T-helper 2 cell treated with Interferon-gamma antibody and Interleukin-4, amounts not matched to agents 100 ng/mL and 5 ng/mL, for 36 hours (primary cell): ENCODE results near the gene SMIM24. TPM values are rescaled to one million over a fixed set of nuclear protein-coding genes. Genes with fewer than 3 reads are reported as not detected.
"Not testable (repeated sequence)": the region's sequence is repeated elsewhere in the genome, so short reads cannot be mapped to it uniquely, and the experiment has no call there.

Experiments used
- intact Hi-C: fragments of 100-400 bp; cut with micrococcal nuclease; formaldehyde crosslinking; loops from one replicate; pipeline ENCODE4 v1.15.1; 2023
- total RNA-seq: library from RNA; stranded (reverse); gene quantifications from 2 replicates; pipeline ENCODE4 v1.2.3, GENCODE V29; 2022

SMIM24 gene
- 1.3 and 1.5 TPM in 2 replicates for total RNA-seq

DNA sequence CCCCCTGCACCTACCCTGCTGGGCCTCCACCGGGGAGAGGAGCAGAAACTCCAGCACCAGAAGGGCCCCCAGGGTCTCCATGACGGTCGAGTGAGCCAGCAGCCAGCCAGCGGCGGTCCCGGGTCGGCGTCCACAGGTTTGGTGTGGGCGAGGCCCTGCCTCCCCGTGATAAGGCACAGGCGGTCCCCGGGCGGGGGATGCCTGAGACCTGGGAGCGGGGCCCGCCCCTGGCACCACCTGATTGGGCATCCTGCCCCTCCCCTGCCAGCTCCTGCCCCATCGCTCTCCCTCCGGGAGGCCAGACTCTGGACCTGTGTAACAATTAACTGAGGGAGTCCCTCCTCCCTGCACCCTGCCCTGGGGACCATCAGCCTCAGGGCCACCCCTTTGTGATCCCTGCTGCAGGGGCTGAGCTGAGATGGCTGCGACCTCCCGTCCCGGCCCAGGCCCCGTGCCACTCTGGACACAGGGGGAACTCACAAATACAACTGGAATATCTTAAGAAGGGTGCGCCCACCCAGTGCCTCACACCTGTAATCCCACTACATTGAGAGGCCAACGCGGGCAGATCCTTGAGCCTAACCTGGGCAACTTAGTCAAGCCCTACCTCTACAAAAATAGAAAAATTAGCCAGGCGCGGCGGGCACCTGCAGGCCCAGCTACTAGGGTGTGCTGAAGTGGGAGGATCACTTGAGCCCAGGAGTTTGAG lies at the start of gene SMIM24:
TSS of gene SMIM24 (minus strand) at position 143 of the 709 bp plus-strand sequence. CDS start at position 81, 62 bp downstream.
- intact Hi-C loops = no loop called here

DNA sequence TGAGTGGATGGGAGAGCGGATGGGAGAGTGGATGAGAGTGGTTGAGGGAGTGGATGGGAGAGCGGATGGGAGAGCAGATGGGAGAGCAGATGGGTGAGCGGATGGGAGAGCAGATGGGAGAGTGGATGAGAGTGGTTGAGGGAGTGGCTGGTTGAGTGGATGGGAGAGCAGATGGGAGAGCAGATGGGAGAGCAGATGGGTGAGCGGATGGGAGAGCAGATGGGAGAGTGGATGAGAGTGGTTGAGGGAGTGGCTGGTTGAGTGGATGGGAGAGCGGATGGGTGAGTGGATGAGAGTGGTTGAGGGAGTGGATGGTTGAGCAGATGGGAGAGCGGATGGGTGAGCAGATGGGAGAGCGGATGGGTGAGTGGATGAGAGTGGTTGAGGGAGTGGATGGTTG lies 49.0 kb upstream of the SMIM24 start:
- intact Hi-C loops = not testable (repeated sequence)

DNA sequence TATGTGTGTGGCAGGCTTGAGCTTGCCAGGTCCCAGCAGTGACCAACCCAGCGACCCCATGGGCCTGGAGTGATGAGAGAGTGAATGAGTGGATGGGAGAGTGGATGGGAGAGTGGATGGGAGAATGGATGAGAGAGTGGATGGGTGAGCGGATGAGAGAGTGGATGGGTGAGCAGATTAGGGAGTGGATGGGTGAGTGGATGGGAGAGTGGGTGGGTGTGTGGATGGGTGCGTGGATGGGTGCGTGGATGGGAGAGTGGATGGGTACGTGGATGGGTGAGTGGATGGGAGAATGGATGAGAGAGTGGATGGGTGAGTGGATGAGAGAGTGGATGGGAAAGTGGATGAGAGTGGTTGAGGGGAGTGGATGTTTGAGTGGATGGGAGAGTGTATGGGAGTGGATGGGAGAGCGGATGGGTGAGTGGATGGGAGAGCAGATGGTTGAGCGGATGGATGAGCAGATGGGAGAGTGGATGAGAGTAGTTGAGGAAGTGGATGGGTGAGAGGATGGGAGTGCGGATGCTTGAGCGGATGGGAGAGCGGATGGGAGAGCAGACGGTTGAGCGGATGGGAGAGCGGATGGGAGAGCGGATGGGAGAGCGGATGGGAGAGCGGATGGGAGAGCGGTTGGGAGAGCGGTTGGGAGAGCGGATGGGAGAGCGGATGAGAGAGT lies 48.4 kb upstream of the SMIM24 start:
- intact Hi-C loops = no loop called here

DNA sequence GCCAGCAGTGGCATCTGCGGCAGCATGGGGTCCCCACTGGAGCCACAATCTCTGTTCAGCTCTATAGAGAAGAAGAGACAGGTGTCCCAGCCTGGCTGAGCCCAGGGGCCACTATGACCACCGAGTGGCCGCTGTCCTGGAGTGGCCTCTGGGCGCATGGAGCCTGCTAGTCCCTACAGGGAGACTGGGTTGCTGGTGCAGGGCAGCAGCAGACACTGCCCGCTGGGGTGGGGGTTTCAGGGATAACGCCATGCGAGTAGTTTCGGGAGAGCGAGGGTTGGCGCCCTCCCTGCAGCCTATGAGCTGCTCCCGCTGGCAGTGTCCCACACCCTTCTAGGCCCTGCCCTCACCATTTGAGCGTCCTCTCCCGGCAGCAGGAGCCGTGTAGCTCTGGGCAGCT lies 47.8 kb upstream of the SMIM24 start:
- intact Hi-C loops = no loop called here

DNA sequence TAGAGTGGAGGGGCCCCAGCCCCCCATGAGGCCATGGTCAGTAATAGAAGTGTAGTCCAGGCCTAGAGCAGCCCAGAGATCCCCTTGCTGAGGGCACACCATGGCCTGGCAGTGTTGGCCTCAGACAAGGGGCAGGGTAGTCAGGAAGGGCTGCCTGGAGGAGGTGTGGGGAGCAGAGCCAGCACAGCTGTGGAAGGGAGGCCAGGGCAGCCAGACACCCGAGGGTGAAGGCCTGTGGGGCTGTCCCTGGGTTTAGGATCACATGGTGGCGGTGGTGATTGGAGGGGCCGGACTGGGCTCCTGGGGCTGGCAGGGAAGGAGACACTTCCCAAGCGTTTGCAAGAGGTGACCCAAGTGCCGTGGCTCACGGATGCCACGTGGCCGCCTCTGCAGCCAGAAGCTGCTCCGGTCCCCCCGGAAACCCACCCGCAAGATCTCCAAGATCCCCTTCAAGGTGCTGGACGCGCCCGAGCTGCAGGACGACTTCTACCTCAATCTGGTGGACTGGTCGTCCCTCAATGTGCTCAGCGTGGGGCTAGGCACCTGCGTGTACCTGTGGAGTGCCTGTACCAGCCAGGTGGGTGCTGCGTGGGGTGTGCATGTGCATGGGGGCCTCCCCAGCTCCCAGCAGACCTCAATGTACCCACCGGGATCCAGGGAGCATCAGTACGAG lies 47.0 kb upstream of the SMIM24 start:
- intact Hi-C loops = no loop called here

DNA sequence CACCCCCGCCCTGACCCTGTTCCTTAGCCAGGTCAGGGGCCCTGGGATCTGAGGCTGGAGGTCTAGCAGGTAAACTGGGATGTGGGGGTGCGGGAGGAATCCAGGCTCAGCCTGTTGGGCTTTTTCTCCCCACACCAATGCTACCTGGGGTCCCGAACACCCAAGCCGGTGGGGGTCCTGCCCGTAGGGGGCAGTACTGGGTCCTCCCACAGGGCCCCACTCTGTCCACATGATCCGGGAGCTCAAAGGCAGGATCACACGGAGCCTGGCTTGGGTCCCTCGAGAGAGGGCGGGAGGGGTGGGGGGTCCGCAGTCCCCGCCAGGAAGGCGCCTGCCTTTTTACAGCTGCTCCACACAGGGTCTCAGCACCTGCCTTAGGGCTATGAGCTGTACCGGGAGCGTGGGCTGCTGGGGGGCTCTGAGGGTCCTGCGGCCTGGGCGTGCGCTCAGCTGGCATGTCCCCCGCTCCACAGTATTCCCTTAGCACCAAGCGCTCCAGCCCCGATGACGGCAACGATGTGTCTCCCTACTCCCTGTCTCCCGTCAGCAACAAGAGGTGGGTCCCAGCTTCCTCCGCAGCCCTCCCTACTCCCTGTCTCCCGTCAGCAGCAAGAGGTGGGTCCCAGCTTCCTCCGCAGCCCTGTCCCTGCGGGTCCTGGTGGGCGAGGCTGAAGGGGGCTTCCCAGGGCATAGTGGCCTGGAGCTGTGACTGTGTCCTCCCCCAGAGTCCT lies 46.3 kb upstream of the SMIM24 start:
- intact Hi-C loops = no loop called here

DNA sequence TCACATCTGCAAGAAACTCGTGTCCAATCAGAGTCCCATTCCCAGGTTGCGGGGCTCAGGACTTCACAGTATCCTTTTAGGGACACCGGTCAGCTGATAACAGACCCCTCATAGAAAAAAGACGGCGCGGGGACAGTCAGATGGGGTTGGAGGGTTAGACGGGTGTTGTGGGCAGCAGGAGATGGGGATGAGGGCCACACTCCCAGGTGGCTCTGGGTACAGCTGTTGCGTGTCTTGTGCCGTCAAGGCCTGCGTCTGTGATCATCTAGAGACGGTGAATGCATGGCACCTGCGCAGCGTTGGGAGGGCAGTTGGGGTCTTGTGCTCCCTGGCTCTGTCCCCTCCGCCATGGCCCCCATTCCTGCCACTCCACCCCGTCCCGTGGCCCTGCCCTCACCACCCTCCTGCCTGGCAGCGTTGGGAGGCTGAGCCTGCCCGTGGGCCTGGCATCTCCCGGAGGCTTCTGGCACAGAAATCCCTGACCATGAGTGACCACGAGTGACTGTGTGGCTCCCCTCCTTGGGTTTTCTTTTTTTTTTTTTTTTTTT lies 44.7 kb upstream of the SMIM24 start:
- intact Hi-C loops = no loop called here

DNA sequence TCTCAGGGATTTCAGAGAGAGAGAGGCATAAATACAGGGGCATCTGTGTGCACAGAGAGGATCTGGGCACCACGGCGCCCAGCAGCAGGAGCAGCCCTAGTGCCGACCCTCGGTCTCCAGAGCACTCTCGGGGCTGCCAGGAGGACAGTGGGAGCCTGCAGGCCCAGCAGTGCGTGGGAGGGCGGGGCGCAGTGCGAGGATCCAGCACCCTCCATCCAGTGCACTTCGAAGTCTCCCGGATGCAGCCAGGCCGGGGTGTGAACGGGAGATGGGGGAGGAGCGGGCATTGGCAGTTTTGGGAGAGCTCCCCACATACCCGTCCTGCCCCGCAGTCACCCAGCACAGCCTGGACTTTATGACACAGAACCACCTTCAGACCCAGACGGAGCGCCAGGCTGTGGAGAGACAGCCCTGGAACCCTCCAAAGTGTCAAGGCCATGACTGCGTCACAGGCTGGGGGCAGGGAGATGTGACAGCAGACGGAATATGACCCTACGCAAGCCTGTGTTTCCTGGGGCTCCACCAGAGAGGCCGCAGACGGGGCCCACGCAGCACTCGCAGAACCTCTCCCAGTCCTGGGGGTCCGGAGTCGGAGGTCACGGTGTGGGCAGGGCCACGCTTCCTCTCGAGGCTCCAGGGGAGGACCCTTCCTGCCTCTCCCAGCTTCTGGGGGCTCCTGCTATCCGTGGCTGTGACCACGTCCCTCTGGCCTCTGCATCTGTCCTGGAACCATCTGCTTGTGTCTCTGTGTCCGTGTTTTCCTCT lies 43.9 kb upstream of the SMIM24 start:
- intact Hi-C loops = no loop called here

DNA sequence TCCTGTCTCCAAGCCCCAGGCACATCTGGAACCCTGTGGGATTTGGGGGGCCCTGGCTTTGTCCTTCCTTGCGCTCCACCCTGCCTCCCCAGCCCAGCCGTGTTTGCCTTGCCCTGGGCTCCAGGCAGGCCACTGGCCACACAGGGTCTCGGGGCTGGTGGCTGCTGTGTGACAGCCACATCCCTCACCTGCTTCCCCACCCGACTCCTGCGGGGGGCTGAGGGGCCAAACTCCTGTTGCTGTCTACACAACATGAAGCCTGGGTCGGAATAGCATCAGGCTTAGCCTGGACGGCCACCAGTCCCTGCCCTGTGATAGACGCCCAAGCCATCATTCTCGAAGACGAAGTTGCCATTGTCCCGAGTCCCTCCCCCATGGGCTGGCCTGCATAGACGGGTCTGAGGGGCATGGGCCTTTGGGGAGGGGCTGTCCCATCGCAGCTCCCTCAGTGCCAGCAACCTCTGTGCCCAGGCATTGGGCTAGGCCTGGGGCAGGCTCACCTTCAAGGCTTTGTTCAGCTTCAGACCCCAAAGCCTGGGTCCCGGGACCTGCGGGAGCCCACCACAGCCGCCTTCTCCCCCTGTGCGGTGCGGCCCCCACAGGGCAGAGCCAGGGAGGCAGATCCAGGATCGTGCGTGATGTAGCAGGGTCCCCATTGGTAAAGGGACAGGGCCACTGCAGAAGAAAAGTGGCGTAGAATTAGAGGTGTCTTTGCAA lies 43.2 kb upstream of the SMIM24 start:
- intact Hi-C loops = no loop called here

DNA sequence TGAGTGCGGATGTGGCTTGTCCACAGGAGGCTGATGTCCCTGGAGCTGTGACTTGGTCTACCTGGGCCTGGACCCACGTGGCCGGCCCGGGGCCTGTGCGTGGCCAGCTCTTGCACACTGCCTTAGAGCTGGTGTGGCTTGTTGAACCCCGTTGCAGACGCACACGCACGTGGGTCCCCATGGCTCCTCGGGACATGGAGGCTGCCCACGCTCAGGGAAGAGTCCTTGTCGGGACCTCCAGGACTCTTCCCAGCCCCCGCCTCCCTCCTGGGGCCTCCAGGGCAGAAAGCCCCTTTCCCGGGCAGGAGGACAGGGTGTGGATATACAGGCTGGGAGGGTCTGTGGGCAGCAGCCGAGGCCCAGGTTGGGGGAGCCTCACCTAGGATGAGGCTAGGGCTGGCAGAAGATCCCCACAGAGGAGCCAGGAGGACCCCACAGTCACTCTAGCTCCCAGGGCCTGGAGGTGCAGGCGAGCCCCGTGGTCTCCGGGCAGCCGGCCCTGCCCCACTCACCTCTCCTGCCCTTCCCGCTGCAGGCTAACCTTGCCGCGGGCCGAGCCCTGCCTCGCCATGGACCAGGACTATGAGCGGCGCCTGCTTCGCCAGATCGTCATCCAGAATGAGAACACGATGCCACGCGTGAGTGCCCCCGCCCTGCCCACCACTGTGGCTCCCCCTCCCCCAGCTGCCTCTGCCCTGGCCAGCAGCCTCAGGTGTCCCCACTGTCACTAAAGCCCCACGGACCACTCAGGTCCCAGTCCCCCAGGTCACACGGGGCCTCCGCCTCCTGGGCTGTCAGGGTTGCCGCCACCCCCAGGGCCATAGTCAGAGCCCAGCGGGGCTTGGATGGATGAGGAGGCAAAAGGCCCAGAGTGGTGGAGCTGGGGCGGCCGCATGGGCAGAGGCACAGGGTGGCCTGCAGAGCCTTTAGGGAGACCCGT lies 42.4 kb upstream of the SMIM24 start:
- intact Hi-C loops = no loop called here

DNA sequence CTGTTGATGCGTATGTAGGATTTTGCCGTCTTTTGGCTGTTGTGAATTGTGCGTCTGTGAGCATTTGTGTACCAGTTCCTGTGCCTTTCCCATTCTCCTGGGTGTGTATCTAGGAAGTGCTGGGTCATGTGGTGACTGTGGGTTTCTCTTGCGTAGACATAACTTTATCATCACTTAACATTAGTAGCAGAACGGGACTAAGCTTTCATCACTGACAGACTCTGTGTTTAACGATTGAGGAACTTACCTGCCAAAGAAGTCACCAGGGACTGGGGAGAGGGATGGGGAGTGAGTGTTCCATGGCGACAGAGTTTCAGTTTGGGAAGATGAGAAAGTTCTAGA lies 40.8 kb upstream of the SMIM24 start:
- intact Hi-C loops = no loop called here

DNA sequence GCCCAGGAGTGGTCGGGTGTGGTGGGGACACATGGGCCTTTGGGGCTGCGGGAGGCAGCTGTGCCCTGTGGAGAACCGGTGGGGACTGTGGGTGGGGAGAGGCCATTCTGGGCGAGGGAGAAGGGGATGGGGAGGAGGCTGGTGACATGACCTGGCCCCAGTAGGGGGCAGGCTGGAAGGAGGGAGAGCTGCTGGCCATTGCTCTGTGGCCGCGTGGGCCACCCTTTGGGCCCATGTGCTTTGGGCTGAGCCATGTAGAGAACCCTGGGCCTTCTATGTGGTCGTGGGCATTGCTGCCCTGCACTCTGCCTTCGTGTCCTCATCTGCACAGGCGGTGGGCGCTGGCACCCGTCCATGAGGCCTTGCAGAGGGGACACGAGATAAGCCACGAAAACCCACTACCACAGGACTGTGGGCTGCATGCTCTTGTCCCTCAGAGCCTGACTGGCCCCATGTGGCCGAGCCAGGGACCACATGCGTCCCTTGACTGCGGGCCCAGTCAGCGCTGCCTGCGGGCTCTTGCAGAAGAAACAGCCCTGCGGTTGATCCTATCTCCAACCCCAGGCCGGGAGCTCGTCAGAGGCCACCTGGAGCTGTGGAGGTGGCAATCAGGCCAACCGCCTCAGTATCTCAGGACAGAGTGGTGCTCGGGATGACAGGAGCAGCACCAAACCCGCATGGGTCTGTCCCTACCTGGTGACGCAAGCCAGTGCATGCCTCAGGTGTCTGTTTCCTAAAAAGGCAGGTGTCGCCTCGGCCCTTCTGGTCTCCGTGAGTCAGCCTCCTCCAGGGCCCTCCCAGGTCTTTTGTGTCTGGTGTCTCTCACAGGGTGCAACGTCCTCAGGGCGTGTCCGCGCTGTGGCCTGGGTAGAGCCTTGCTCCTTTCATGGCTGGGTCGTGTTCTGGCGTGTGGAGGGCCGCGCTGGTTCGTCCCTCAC lies 40.1 kb upstream of the SMIM24 start:
- intact Hi-C loops = no loop called here

DNA sequence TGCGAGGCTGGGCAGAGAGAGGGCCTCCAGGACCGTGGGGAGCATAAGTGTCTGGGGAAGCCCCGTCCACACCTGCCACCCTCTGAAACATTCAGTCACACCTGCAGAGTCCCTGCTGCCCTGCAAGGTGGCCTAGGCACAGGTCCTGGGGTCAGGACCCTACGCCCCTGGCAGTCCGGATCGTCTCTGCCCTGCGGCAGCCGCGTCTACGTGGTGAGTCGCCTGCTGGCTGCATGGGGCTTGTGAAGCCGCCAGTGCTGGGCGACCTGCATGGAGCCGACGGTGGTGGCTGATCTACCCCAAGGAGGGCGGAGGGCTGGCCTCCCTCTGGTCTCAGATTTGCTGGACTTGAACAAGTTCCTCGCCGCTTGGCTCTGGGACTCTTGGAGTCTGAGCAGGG lies 38.8 kb upstream of the SMIM24 start:
- intact Hi-C loops = no loop called here

DNA sequence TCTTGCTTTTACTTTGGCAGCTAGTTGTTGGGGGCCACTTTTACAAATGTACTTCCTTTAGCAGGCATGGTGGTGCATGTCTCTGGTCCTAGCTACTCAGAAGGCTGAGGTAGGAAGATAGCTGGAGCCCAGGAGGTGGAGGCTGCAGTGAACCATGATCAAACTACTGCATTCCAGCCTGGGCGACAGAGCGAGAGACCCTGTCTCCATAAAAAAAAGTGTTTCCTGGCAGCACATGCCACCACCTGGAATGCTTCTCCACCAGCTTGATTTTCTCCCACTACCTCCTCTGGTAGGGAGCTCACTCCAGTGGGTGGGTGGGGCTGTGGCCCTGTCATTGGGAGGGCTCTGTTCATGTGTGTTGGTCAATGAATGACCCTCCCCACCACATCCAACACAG lies 38.3 kb upstream of the SMIM24 start:
- intact Hi-C loops = no loop called here

DNA sequence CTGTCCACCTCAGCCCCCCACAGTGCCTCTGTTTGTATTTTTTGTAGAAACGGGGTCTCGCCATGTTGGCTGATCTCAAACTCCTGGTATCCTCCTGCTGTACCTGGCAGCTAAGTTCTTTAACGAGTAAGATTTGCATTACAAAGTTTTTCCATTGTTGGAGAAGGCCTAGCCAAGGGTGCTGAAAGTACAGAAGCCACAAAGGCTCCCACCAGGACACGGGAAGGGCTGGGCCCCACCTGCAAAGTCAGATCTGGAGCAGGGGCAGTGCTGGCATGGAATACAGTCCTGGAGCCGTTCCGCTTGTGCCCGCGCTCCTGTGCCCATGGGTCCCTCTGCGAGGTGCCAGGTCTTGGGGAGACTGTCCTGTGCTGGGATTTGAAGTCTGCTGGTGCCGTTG lies 37.9 kb upstream of the SMIM24 start:
- intact Hi-C loops = no loop called here

DNA sequence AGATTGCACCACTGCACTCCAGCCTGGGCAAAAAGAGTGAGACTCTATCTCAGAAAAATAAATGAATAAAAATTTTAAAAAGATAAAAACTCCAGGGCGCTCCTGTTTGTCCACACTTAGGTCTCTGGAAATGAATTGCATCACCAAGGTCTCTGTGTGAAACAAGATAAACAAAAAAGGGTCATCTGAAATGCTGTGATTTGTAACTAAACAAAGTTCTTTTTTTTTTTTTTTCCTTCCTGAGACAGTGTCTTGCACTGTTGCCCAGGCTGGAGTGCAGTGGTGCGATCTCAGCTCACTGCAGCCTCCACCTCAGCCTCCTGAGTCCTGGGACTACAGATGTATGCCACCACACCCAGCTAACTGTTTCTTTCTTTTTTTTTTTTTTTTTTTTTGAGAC lies 37.3 kb upstream of the SMIM24 start:
- intact Hi-C loops = no loop called here

DNA sequence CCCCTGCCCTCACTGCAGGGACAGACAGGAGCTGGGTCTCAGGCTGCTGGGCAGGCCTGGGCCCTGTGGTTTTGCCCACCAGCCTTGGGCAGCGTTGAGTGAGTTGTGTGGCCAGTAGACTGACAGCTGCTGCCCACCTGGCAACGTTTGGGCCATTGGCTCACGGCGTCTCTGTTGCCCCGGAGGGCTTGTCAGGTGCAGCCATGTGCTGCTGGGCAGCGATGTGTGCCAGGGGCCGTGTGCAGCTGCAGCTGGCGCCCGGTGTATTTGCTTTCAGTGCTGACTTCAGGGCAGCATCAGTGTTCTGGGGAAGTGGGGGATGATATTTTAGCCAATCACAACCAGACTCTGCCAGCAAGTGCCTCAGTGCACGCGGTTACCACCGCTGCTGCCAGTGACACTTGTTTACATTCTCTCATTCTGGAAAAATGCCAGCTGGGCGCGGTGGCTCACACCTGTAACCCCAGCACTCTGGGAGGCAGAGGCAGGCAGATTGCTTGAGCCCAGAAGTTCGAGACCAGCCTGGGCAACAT lies 36.4 kb upstream of the SMIM24 start:
- intact Hi-C loops = no loop called here

DNA sequence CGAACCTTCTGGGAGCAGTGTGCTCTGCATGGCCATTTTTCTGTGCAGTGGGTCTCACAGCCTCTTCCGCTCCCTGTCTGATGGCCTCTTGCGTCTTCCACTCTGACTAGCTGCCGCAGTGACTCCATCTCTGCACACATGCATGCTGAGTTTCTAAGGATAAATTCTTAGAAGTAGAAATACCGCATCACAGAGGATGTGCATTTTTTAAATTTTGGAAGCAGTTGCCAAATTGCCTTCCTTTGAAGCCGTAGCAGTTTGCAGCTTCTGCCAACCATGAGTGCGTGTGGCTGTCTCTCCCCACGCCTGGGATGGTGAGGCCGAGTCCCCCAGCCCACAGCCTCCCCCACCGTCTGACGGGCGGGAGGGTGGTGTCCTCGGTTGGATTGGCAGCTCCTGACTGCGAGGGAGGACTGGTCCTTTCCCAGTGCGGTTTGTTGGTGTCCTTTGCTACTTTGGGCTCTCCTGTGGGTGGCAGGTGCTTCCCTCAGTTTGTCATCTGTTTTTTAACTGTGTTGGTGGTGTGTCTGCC lies 35.6 kb upstream of the SMIM24 start:
- intact Hi-C loops = no loop called here
